Cerebellar nuclear complex (tissue), 1 donor: ENCODE measurements around the gene GJD2.

Experiments used
- DNase-seq, 2 experiments: peaks; one replicate each; lab custom pipeline; 2025; lab: John Stamatoyannopoulos, UW

Gene GJD2

DNA sequence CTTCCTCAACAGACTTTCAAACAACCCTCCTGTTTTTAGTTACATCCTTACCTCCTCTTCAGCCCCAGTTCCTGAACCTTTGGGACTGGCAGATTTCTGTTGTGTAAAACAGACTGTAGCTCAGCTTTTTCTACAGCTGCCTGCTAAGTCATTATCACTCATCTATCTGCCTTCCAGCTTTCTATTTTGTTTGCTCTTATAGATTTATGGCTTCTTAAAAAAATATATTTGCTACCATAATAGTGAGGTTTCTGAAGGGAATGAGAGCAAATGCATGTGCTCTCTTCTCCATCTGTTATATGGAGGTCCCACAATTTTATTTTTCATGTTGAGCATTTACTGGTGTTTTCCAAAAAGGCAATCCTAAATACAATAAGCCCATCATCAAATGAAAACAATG, 18.2 kb upstream of the GJD2 start:
- DNase-seq, result no peak

DNA sequence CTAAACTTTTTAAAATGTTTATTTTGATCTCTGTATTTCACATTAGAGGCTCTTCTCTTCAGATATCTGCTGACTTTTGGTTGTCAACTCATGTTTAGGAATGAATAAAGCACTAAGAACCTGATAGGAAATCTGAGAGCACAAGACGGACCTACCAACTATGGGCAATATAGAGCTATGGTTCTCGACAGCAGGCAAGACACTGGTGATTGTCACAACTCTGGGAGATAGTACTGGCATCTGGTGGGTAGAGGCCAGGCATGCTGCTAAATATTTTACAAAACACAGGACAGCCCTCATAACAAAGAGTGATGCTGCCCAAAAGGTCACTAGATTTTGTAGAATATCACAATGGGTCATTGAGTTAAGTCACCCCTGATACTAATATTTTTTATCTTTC, 17.5 kb upstream of the GJD2 start:
- DNase-seq, result no peak

DNA sequence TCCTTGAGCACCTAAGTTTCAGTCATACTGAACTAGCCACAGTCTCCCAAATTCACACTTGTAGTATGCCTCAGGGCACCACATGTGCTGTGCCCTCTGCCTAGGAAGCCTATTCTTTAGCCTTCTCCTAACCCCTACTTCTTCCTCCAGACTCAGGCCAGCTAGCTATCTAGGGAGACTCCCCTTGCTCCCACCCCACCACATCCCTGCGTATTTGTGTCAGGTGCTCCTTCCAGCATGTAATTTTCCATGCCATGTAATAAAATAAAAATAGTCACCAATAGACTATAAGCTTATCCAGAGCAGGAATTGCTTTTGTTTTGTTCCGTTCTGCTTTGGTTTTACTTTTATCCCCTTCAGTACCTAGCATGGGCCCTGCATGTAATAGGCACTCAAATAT, 14.9 kb upstream of the GJD2 start:
- no peak for DNase-seq

DNA sequence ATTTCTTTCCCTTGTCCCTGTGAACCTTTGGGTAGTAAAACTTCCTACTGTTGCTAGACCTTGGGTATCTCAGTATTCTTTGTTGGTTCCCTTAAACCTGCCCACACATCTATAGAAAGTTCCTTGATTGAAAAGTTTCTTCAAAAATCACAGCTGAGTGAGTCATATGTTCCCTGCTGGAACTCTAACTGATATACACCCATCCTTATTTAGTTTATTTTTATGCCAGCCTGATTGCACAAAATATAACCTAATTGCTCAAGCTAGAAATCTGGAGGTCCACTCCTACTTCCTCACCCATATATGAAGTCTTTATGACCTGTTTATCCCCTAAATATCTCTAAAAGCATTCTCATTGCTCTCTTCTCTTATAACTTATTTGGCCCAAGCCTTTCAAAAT, 13.7 kb upstream of the GJD2 start:
- DNase-seq, result no peak

DNA sequence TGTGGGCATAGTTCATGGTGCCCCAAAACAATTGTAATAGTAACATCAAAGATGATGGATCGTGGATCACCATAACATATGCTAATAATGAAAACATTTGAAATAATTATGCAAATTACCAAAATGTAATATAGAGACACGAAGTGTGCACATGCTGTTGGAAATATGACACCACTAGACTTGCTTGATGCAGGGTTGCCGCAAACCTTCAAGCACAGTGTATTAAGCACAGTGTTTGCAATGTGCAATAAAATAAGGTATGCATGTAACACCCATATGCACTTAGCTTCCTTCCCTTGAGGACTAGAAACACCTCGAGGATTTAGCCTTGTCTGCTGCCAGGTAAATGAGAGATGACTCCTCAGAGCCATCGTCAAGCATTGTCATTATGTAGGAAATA, 10.9 kb upstream of the GJD2 start:
- DNase-seq, result no peak

DNA sequence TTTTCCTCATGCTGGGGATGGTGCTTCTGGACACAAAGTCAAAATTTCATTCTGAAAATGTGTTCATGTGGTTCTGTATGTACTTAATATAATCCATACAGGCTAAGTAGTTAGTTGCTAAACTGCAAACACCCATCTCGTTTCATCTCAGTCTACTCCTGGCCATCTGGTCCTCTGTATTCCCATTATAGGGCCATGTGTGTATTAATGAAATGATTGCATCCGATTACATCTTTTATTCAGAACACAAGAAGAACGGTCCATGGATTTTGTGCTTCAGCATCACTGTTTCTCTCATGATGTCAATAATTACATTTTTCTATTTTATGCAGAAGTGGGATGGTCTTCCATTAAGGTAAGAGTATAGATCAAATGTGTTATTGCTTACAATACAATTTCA, 6.1 kb upstream of the GJD2 start:
- DNase-seq, result no peak

DNA sequence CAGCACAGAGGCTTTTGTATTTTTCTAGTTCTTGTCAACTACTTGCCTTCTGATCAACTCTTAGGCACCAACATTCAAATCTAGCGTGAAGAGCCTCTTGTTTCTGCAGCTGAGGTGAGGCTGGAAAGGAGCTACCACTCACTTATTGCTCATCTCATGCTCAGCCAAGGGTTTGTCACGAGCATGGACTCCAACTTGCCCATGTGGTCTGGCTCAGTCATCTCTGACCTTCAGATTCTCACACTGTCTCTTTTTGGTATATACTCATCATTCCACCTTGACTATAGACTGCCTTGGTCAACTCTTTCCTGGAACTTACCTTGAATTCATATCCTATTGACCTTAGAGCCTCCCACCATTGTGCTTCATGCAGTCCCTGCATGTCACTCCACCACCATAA, 5.2 kb upstream of the GJD2 start:
- DNase-seq, result no peak

DNA sequence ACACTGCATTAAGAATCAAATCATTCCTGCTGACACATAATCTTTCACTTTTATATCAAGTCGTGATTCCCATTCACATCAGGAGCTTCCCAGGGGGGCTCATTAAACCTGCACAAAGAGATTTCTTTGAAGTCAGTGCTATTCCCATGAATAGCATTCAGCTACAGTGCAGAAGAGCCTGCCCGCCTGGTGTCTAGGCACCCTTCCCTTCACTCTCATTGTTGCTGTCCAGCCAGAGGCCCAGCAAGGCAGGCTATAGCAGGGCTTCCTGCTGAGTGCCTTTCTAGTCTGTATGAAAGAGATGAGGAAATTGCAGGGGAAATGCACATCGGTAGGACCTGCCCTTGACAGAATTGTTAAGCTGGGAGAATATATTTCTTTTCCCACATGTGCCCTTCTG, 4.5 kb upstream of the GJD2 start:
- DNase-seq, result no peak

DNA sequence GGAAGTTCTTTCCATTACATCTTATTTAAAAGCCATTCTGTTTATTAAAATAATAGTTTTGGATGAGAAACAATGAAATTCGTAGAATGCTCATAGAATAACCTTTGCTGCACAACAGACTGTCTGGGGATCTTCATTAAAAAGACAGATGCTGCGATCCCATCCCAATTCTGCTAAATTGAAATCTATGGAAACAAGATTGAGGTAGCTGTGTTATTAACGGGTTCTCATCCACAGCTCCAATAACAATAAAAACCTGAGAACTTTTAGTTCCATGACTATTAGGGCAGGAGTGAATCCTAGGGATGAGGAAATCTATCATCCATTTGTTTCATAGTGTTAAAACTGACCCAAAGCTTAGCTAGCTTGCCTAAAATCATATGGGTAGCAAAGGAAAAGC, 2.5 kb upstream of the GJD2 start:
- DNase-seq, result no peak

DNA sequence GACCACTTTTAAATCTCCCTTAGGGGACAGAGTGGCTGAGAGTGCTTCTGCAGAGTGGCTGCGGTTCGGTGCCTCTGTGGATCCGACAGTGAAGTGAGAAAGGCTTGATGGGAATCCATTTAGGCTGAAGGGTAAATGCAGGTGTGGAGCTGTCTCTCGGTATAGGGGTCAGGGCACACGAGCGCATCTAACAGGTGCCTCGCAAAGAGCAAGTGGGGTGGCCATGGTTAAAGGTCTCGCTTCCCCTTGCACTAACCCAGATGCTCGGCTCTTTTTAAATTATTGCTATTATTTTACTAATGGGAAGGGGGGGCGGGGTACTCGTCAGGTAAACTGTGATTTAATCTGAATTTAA, 598 bp upstream of the GJD2 start:
- DNase-seq, result no peak

DNA sequence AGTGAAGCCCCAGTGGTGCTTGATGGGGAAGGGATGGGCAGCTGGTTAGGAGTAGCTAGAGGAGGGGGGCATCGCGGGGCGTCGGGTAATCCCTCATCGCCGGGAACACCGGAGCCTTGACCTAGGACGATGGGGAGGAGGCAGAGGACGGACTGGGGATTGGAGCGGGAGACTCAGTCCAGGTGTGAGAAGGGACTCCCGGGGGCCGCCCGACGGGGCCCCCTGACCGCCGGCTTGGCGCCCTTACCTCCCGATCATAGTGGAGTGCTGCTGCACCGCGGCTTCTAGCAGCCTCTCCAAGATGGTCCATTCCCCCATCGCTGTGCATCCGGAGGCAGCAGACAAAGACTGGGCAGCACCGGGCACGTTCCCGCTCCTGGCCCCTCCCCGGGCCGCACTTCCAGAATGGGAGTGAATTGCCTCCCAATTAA, 612 bp downstream of the GJD2 start:
- DNase-seq, result no peak

DNA sequence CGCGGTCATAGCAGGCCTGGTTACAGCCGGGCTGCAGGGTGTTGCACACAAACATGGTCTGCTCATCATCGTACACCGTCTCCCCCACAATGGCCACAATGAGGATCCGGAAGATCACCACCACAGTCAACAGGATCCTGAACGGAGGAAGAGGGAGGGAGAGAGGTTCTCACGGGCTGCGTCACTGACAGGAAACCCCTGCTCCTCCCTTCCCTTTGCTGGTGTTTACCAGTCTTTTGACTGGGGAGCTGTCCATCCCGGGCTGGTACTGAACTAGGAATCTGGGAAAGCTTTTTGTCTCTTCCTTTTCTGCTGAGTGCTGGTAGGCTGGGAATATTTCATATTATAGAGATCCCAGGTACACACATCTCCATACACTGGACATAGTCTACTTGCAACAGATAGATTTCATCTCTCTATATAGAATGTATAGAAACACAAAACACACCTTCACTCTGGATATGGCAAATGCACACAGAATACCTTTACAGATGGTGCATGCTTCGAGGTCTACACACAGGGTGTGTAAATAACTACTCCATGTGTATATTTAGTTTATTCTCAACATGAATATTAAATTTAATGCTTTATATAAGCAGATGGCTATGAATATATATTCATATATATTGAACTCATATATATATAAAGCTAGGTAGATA, 1.4 kb downstream of the GJD2 start:
- no peak for DNase-seq

DNA sequence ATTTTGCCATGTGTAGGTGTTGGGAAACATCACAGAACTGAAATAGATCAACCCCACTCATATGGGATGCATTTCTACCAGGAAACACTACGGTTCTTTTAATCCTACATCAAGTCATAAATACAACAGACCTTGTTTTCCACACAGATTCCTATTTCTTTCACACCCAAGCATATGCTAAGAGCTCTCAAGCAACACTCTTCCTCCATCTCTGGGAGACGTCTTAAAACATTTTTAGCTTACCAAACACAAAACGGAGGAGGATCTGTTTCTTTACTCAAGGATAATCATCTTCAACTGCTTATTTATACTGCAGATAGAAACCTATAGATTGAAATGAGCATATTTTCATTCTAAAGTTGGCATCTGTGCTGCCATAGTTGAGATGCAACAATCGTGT, 5.1 kb downstream of the GJD2 start:
- no peak for DNase-seq

DNA sequence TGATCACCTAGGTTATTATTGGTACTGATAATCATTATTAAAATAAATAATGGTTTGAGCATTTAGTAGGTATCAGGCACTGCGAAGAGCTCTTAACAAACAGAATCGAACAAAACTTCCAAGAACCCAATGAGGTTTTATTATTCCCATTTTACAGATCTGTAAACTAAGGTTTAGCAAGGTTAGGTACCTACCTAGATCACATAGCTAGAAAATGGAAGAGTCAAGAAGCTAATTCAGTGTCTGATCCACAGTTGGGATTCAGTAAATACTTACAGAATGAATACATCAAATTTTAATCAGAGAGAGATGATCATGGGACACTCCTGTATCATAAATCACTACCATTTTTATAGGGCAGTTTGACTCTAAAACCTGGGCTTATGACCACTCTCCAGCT, 15.5 kb downstream of the GJD2 start:
- no peak for DNase-seq

DNA sequence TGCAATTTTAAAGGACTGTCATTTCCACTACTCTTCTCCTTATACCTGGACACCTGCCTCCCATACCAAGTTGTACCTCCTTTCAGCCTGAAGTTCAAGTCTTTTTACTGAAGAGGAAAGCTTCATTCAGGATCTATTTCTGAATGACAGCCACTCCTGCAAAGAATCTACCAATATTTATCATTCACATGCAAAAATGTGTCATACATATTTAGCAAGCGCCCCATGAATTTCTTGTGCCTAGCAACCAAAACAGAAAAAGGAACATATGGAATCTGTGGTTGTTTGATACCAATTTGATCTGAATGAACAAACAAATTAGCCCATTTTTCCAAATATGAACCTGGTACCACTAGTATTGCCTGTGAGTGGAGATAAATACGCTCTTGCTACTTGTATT, 16.8 kb downstream of the GJD2 start:
- no peak for DNase-seq

DNA sequence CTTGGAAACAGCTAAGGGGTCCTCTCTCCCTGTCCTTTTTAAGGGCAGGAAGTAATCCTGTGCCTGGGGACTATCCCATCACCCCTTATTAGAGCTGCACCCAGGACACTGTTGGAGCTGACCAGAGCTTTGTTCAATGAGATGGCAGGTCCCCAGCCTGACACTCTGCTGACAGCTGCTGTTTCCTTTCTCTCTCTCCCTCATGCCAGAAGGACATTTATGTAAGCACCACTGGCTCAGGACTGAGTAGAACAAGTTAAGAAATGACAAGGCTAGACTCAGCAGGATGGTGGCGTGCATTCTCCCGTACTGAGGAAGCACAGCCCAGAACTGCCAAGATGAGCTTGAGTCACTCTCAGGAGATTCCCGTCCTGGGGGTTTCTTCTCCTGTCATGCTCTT, 17.3 kb downstream of the GJD2 start:
- DNase-seq, result no peak

DNA sequence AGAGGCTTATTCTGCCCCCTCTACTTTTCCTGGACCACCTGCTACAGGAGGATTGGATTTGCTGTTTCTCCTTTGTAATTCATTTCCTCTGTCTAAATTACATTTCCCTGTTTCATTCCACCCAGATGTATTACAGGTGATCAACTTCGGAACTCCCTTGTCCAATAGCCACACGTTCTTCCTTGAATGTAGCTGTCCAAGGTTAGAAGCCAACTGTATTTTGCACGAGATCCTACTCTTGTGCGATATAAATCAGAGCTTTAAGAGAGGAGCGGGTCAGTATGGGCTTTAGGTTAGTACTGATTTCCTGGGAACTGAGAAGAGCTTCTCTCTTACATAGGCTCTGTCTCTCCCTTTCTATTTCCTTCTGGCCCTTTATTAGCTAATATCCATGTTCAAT, 20.5 kb downstream of the GJD2 start:
- DNase-seq, result no peak

DNA sequence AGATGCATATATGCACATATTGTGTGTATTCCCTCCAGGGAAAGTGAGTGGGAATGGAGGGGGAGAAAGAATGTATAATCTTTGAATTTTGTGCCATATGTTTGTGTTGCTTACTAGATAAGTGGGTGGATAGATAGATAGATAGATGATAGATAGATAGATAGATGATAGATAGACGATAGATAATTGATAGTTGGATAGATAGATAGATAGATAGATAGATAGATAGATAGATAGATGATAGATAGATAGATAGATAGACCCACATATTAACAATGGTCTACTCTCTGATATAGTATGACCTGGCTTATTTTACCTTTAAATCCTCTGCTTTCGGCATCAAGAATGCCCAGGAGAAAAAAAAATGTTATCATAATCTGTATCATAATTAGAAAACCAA, 21.2 kb downstream of the GJD2 start:
- no peak for DNase-seq

DNA sequence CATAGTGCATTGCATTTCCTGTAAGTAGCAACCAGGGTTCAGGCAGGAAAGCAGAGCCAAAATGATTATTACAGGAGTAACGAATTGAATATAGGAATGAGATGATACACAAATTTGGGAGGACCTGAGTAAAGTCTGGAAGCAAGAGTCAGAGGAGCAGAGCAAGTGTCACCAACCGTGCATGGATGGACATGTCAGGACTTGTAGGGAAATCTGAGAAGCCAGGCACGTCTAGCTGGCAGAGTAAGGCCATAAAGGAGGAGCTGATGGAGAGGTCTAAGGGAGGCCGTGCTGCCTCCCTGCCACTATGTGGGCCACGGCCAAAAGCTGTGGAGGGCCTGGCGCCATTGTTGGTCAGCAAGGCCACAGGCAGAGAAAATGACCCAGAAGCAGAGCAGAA, 22.4 kb downstream of the GJD2 start:
- DNase-seq, result no peak

DNA sequence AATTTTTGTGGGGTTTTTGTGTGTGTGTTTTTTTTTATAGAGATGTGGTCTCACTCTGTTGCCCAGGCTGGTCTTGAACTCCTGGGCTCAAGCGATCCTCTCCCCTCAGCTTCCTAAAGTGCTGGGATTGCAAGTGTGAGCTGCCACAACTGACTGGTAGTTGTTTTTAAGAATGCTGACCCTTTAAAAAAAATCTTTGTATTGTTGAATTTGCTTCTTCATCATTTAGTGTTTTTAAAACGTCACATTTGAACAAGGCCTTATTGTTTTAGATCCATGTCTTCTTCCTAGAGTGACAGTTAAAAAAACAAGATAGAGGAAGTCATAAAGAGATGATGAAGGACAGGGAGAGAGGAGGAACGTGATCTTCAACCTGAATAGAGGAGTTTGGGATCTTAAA, 24.1 kb downstream of the GJD2 start:
- DNase-seq, result no peak

DNA sequence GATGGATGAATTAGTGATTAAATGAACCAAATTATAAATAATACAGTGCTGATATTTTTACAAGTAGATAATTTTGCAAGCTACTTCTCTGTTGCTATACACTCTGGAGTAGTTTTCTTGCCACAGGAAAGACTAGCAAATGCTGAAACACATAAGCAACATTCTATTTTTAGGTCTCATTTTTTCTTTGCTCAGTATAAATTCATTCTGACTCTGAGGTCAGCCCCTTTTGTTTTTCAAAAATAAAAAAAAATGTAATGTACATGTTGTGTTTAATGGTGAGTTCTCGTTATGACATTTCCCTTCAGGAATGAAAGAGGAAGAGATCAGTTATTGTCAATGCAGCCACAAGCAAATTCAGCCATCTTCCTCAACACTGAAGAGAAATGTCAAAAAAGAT, 24.9 kb downstream of the GJD2 start:
- no peak for DNase-seq

DNA sequence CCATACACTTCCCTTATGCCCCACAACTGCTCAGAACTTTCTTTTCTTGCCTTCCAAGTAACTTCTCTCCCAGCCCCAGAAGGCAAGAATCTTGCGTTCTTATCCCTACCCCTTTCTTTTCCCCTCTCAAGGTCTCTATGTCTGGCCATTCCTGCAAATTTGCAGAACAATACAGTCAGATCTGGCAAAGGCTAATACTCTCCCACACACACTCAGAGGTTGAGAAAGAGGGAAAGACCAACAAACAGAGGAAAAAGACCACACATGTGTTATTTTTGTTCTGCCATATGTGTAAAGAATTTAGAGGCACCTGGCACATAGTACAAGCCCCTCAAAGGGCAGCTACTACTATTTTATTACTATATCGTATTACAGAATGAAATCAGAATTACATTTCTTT, 25.7 kb downstream of the GJD2 start:
- DNase-seq, result no peak

DNA sequence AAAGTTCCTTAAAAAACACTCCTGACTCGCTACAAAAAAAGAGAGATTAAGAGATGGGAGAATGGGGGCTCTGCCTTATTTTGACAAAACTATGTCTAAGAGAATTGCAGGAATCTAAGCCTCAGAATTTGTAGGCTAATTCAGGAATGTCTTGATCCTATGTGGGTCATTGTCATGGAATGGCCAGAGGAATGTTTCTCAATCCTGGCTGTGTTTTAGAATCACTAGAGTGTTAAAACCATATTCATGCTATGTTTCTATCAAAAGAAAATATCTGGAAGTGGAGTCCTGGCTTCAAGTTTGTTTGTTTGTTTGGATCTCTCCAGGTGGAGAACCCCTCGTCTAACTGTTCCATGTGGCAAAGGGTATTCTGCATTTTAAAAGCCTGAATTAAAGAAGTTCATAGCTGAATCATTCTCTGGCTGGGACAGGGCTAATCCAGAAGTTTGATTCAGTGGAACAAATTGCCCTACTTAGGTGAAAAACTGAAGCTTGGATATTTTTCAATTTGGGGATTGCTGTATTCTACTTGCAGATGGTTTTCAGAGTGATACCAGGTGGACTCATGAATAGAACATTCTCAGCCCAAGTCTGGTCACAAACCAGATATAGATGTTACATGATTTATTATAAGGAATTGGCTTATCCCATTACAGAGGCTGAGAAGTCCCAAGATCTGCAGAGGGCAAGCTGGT, 28.2 kb downstream of the GJD2 start:
- DNase-seq, result no peak

DNA sequence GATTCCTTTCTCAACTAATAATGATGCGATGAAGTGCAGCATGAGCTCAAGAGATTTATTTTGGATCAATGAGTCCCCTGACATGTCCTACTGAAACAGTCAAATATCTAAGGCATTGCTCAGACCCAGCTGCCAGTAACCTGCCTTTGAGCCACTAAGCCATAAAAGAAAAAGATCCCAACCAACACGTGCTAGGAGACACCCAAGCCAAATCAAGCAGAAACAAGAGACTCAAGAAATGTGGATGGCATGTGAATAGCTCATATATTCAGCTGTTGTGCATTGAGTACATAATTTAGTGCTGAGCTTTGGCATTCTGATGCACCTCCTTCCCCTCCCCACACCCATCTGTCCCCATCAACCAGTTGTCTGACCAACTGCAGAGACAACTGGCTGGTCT, 29.2 kb downstream of the GJD2 start:
- no peak for DNase-seq
